ENCODE measurements around the gene CHST8.

DNA sequence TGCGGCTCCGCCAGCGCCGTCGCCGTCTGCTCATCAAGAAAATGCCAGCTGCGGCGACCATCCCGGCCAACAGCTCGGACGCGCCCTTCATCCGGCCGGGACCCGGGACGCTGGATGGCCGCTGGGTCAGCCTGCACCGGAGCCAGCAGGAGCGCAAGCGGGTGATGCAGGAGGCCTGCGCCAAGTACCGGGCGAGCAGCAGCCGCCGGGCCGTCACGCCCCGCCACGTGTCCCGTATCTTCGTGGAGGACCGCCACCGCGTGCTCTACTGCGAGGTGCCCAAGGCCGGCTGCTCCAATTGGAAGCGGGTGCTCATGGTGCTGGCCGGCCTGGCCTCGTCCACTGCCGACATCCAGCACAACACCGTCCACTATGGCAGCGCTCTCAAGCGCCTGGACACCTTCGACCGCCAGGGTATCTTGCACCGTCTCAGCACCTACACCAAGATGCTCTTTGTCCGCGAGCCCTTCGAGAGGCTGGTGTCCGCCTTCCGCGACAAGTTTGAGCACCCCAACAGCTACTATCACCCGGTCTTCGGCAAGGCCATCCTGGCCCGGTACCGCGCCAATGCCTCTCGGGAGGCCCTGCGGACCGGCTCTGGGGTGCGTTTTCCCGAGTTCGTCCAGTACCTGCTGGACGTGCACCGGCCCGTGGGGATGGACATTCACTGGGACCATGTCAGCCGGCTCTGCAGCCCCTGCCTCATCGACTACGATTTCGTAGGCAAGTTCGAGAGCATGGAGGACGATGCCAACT lies 150.5 kb downstream of the CHST8 start:
- TF ChIP-seq, protein P1, sequence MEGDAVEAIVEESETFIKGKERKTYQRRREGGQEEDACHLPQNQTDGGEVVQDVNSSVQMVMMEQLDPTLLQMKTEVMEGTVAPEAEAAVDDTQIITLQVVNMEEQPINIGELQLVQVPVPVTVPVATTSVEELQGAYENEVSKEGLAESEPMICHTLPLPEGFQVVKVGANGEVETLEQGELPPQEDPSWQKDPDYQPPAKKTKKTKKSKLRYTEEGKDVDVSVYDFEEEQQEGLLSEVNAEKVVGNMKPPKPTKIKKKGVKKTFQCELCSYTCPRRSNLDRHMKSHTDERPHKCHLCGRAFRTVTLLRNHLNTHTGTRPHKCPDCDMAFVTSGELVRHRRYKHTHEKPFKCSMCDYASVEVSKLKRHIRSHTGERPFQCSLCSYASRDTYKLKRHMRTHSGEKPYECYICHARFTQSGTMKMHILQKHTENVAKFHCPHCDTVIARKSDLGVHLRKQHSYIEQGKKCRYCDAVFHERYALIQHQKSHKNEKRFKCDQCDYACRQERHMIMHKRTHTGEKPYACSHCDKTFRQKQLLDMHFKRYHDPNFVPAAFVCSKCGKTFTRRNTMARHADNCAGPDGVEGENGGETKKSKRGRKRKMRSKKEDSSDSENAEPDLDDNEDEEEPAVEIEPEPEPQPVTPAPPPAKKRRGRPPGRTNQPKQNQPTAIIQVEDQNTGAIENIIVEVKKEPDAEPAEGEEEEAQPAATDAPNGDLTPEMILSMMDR (conservative IDR thresholded peaks at IDR 0.05; ENCODE audit: low read length): no peak
- no peak for TF ChIP-seq EZH2phosphoT487 (IDR thresholded peaks at IDR 0.05; ENCODE audit: borderline replicate concordance)

Data from Loucy (cell line).